ES-I3 (cell line): ENCODE data around the gene MAP3K2.

Experiments used
- H3K36me3 ChIP-seq: 2 replicates; pipeline ENCODE4 v1.6.1; 2013; ENCODE audit warnings: mild to moderate bottlenecking, low read length, control low read depth, moderate library complexity; ENCODE audit not compliant: insufficient read depth
- H3K4me1 ChIP-seq: 2 replicates; pipeline ENCODE4 v1.6.1; 2013; ENCODE audit warnings: mild to moderate bottlenecking, control low read depth, low read length; ENCODE audit not compliant: insufficient read depth
- H3K9ac ChIP-seq: 2 replicates; pipeline ENCODE4 v1.6.1; 2013; ENCODE audit warnings: low read depth, mild to moderate bottlenecking, low read length, moderate library complexity
- H3K9me3 ChIP-seq: 2 replicates; pipeline ENCODE4 v1.6.1; 2013; ENCODE audit warnings: mild to moderate bottlenecking, low read length, moderate library complexity; ENCODE audit not compliant: control insufficient read depth, insufficient read depth

The MAP3K2 gene

DNA sequence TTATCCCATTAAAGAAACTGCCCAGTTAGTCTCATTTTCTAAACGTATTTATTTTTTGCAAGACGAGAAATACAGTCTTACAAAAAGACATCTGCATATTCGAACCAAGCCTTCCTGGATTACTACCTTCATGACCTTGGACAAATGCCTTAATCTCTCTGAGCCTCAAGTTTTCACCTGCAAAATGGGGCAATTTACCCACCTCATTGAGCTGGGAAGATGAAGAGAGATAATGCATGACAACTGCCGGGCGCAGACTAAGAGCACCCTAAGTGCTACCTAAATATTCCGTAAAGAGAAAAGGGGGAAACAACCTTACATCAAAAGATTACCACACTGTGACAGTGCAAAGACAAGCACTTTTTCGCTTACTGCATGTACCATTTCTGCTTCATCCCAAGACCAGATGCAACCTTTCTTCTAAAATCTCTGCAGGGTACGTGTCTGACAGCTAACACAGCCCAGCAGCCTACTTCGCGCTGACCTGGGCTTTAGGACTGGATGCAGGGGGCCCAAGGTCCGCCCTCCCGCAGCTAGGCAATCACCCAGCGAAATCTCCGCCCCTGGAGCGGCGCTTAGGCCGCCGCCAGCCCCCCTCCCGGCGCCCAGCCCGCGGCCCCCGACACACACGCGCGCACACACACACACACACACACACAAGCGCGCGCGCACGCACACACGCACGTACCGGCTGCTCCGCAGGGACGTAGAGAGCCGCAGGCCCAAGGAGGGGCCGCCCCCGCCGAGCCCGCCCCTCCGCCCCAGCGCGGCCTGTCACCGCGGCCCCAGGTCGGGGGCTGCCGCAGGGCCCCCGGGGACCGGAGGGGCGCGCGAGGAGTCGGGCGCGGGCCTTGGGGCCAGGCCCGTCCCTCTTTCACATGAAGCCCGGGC, 766 bp downstream of the MAP3K2 start:
- Histone ChIP-seq H3K4me1 (peaks cover 11% of the 10 kb centered on the region; the same call in 1 of the 2 replicates), H3K36me3 (no peaks in the 10 kb centered on the region), H3K9ac (peak overlapping the region; percentile 64), H3K9me3 (no peaks in the 10 kb centered on the region)

- H3K36me3 ChIP-seq = no peaks in the 10 kb centered on the region
- H3K9me3 ChIP-seq = no peaks in the 10 kb centered on the region
- H3K9ac ChIP-seq = no peak overlapping the region; the same call in 1 of the 2 replicates
- H3K4me1 ChIP-seq = peaks cover 11% of the 10 kb centered on the region; the same call in 1 of the 2 replicates
These were observed 1.5 kb downstream of the MAP3K2 start for GRCh38 chr2:127386246-127386645.

- H3K4me1 ChIP-seq = peaks cover 11% of the 10 kb centered on the region; the same call in 1 of the 2 replicates
- no peak overlapping the region for H3K9ac ChIP-seq
- H3K9me3 ChIP-seq = no peaks in the 10 kb centered on the region
These were observed 3.2 kb downstream of the MAP3K2 start for GRCh38 chr2:127384529-127384928.

GRCh38 chr2:127382831-127383230, 4.9 kb downstream of the MAP3K2 start:
- H3K4me1 ChIP-seq = peaks cover 5% of the 10 kb centered on the region; the same call in 1 of the 2 replicates
- H3K9me3 ChIP-seq = no peaks in the 10 kb centered on the region
- no peak overlapping the region for H3K9ac ChIP-seq
- H3K36me3 ChIP-seq = no peaks in the 10 kb centered on the region

More at GRCh38 chr2:127384529-127384928, 3.2 kb downstream of the MAP3K2 start:
- H3K36me3 ChIP-seq = no peaks in the 10 kb centered on the region

- Histone ChIP-seq H3K9me3 (no peaks in the 10 kb centered on the region; the same call in 1 of the 2 replicates), H3K36me3 (no peaks in the 10 kb centered on the region), H3K9ac (no peak overlapping the region), H3K4me1 (peaks cover 3% of the 10 kb centered on the region; the same call in 1 of the 2 replicates)
These were observed 6.0 kb downstream of the MAP3K2 start for GRCh38 chr2:127381762-127382161.

- no peak overlapping the region for H3K9ac ChIP-seq
- no peaks in the 10 kb centered on the region for H3K36me3 ChIP-seq
- peaks cover 2% of the 10 kb centered on the region; the same call in 1 of the 2 replicates for H3K4me1 ChIP-seq
- H3K9me3 ChIP-seq = no peaks in the 10 kb centered on the region; the same call in 1 of the 2 replicates
These were observed 7.9 kb downstream of the MAP3K2 start for GRCh38 chr2:127379712-127380355.

DNA sequence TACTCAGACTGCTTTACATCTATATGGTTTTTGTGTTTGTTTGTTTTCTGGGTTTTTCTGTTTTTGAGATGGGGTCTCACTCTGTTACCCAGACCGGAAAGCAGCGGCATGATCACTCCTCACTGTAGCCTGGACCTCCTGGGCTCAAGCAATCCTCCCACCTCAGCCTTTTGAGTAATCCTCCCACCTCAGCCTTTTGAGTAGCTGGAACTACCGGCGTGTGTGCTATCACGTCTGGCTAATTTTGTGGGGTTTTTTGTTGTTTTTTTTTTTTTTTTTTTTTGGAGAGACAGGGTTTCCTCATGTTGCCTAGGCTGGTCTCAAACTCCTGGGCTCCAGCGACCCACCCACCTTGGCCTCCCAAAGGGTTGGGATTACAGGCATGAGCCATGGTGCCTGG, 9.1 kb downstream of the MAP3K2 start:
- Histone ChIP-seq H3K36me3 (no peaks in the 10 kb centered on the region), H3K9ac (no peak overlapping the region), H3K4me1 (peaks cover 2% of the 10 kb centered on the region; the same call in 1 of the 2 replicates), H3K9me3 (peaks cover 4% of the 10 kb centered on the region)

- Histone ChIP-seq H3K9me3 (peaks cover 13% of the 10 kb centered on the region), H3K4me1 (peaks cover 2% of the 10 kb centered on the region; the same call in 1 of the 2 replicates), H3K9ac (no peak overlapping the region), H3K36me3 (no peaks in the 10 kb centered on the region)
These were observed 10.5 kb downstream of the MAP3K2 start for GRCh38 chr2:127377262-127377661.

DNA sequence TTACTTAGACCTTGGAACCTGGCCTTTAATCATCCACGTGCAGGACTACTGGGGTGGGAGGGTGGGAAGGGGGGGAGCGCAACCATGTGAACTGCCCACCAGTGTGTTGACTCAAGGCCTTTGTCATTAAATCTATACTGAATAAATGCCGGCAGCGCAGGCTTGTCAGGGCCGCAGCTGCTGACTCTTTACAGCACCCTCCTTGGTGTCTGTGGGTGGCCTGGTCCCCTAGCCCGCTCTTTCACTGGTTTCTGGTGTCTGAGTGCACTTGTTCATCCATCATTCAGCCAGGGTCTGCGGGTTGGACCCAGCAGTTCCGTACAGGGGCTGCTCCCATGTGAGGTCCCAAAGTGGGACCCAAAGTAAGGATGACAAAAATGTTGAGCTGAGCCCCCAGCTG, 11.5 kb downstream of the MAP3K2 start:
- Histone ChIP-seq H3K4me1 (peaks cover 2% of the 10 kb centered on the region; the same call in 1 of the 2 replicates), H3K9me3 (peaks cover 13% of the 10 kb centered on the region), H3K9ac (no peak overlapping the region), H3K36me3 (no peaks in the 10 kb centered on the region)

- peaks cover 13% of the 10 kb centered on the region for H3K9me3 ChIP-seq
- H3K36me3 ChIP-seq = no peaks in the 10 kb centered on the region
- H3K4me1 ChIP-seq = peaks cover 5% of the 10 kb centered on the region; the same call in 1 of the 2 replicates
- H3K9ac ChIP-seq = no peak overlapping the region
These were observed 14.3 kb downstream of the MAP3K2 start for GRCh38 chr2:127373362-127374083.

- H3K9me3 ChIP-seq = peaks cover 13% of the 10 kb centered on the region
- peaks cover 5% of the 10 kb centered on the region; the same call in 1 of the 2 replicates for H3K4me1 ChIP-seq
- H3K9ac ChIP-seq = no peak overlapping the region
- no peaks in the 10 kb centered on the region for H3K36me3 ChIP-seq
These were observed 16.7 kb downstream of the MAP3K2 start for GRCh38 chr2:127371037-127371436.

DNA sequence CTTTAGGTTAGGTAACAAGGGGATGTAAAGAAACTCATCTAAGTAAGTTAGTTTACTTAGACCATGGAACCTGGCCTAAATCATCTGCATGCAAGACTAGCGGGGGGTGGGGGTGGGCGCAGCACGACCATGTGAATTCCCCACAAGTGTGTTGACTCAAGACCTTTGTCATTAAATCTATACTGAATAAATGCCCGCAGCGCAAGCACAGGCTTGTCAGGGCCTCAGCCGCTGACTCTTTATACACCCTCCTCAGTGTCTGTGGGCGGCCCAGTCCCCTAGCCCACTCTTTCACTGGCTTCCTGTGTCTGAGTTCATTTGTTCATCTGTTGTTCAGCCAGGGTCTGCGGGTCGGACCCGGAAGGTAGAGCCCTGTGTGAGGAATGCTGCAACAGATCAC, 17.8 kb downstream of the MAP3K2 start:
- Histone ChIP-seq H3K9ac (no peak overlapping the region), H3K4me1 (peaks cover 8% of the 10 kb centered on the region; the same call in 1 of the 2 replicates), H3K36me3 (no peaks in the 10 kb centered on the region), H3K9me3 (peaks cover 13% of the 10 kb centered on the region)

GRCh38 chr2:127365211-127365643, 22.5 kb downstream of the MAP3K2 start:
- no peaks in the 10 kb centered on the region for H3K9me3 ChIP-seq
- peaks cover 13% of the 10 kb centered on the region; the same call in 1 of the 2 replicates for H3K4me1 ChIP-seq
- no peak overlapping the region for H3K9ac ChIP-seq
- H3K36me3 ChIP-seq = no peaks in the 10 kb centered on the region

DNA sequence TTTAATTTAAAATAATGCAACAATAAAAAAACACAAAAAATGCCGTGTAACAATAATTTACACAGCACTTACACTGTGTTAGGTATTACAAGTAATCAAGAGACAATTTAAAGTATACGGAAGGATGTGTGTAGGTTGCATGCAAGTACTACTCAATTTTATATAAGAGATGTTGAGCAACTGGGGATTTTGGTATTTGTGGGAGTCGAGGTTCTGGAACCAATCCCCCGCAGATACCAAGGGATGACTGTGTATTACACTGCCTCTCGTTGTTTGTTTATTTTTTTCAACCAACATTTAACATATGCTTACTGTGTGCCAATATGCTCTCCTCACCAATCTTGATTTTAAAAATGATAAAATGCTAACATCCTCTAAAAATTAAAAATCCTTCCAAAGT, 24.8 kb downstream of the MAP3K2 start:
- H3K4me1 ChIP-seq = peaks cover 19% of the 10 kb centered on the region
- no peak overlapping the region for H3K9ac ChIP-seq
- H3K36me3 ChIP-seq = no peaks in the 10 kb centered on the region
- H3K9me3 ChIP-seq = no peaks in the 10 kb centered on the region
